Nephron progenitor cell (in vitro differentiated cells): ENCODE data around the gene MAN2C1.
A peak's percentile ranks its signal among the peaks of the same experiment; 100 is the strongest.
"Not testable (repeated sequence)": the region's sequence is repeated elsewhere in the genome, so short reads cannot be mapped to it uniquely, and the experiment has no call there.

Source experiments
- DNase-seq: peaks from one replicate; pipeline ENCODE4 v3.0.0; 2021
- H3K27ac Mint-ChIP-seq: 2 replicates; pipeline ENCODE4 v1.8.0; 2021; ENCODE audit warnings: mild to moderate bottlenecking, moderate library complexity, mixed read lengths
- H3K27me3 Mint-ChIP-seq: 2 replicates; pipeline ENCODE4 v1.8.0; 2021; ENCODE audit warnings: mild to moderate bottlenecking, low read depth, mixed read lengths; ENCODE audit not compliant: poor library complexity
- H3K36me3 Mint-ChIP-seq: 2 replicates; pipeline ENCODE4 v1.8.0; 2021; ENCODE audit warnings: low read depth, mixed read lengths
- H3K4me1 Mint-ChIP-seq: 2 replicates; pipeline ENCODE4 v1.8.0; 2021; ENCODE audit warnings: mixed read lengths
- H3K4me3 Mint-ChIP-seq: 2 replicates; pipeline ENCODE4 v1.8.0; 2021; ENCODE audit warnings: mild to moderate bottlenecking, moderate library complexity, mixed read lengths
- H3K9me3 Mint-ChIP-seq: 2 replicates; pipeline ENCODE4 v1.8.0; 2021; ENCODE audit warnings: mild to moderate bottlenecking, moderate library complexity, mixed read lengths
- TF ChIP-seq, protein P1 (sequence below): fragments of 200-600 bp; sonication (generic); IDR thresholded peaks from 2 replicates; pipeline ENCODE4 v1.5.0; 2021; ENCODE audit warnings: antibody characterized with exemption

The MAN2C1 gene

DNA sequence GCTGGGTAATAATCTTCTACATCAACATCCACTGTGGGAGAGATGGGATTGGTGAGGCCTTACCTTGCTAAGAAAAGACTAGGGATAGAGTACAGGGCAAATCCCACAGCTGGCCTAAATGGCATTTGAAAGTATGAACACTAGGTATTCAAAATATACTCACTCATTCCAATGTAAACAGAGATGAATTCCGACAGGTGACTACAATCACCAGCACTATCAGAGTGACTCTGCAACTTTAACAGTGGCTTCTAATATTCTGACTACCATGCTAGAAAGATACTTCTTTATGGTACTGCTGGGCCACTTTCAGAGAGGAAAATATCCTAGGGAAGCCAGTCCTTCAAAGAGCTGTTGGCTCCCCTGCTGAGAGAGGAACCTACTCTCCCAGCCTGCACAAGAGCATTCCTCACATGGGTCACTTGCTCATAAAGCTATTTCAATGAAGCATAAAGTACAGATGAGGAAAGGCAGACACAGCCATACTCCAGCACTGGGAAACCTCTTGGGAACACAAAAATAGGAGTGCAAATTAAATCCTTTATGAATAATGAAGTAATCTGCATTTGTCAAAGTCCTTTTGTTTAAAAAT lies 21.5 kb upstream of the MAN2C1 start:
- Mint-ChIP-seq H3K9me3 (no peaks in the 10 kb centered on the region), H3K4me3 (no peak overlapping the region), H3K27ac (no peak overlapping the region), H3K36me3 (peaks cover 72% of the 10 kb centered on the region), H3K27me3 (no peaks in the 10 kb centered on the region), H3K4me1 (no peaks in the 10 kb centered on the region)
- no peak for DNase-seq
- TF ChIP-seq, protein P1, sequence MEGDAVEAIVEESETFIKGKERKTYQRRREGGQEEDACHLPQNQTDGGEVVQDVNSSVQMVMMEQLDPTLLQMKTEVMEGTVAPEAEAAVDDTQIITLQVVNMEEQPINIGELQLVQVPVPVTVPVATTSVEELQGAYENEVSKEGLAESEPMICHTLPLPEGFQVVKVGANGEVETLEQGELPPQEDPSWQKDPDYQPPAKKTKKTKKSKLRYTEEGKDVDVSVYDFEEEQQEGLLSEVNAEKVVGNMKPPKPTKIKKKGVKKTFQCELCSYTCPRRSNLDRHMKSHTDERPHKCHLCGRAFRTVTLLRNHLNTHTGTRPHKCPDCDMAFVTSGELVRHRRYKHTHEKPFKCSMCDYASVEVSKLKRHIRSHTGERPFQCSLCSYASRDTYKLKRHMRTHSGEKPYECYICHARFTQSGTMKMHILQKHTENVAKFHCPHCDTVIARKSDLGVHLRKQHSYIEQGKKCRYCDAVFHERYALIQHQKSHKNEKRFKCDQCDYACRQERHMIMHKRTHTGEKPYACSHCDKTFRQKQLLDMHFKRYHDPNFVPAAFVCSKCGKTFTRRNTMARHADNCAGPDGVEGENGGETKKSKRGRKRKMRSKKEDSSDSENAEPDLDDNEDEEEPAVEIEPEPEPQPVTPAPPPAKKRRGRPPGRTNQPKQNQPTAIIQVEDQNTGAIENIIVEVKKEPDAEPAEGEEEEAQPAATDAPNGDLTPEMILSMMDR, result no peak

GRCh38 chr15:75383986-75384385 lies 15.6 kb upstream of the MAN2C1 start:
- peaks cover 71% of the 10 kb centered on the region for H3K36me3 Mint-ChIP-seq
- H3K27ac Mint-ChIP-seq, H3K9me3 Mint-ChIP-seq, H3K4me1 Mint-ChIP-seq, DNase-seq, H3K27me3 Mint-ChIP-seq, H3K4me3 Mint-ChIP-seq: not testable (repeated sequence)

- Mint-ChIP-seq H3K4me3 (no peak overlapping the region), H3K27ac (peak overlapping the region; percentile 14)
These were observed 12.4 kb upstream of the MAN2C1 start for GRCh38 chr15:75380773-75381172.

GRCh38 chr15:75371901-75372688 lies 3.7 kb upstream of the MAN2C1 start:
- no peak overlapping the region for H3K4me3 Mint-ChIP-seq
- peaks cover 15% of the 10 kb centered on the region for H3K4me1 Mint-ChIP-seq
- peaks cover 54% of the 10 kb centered on the region for H3K36me3 Mint-ChIP-seq
- no peaks in the 10 kb centered on the region for H3K9me3 Mint-ChIP-seq
- no peak for DNase-seq
- TF ChIP-seq, protein P1, result no peak
- peak overlapping the region; percentile 59 for H3K27ac Mint-ChIP-seq
- no peaks in the 10 kb centered on the region for H3K27me3 Mint-ChIP-seq

More at GRCh38 chr15:75380773-75381172, 12.4 kb upstream of the MAN2C1 start:
- Mint-ChIP-seq H3K27me3 (no peaks in the 10 kb centered on the region), H3K4me1 (no peaks in the 10 kb centered on the region), H3K9me3 (no peaks in the 10 kb centered on the region), H3K36me3 (peaks cover 64% of the 10 kb centered on the region)
- DNase-seq, result no peak
- TF ChIP-seq, protein P1, result no peak

- TF ChIP-seq, protein P1, result no peak
- Mint-ChIP-seq H3K9me3 (no peaks in the 10 kb centered on the region), H3K27me3 (no peaks in the 10 kb centered on the region), H3K4me3 (no peak overlapping the region), H3K27ac (no peak overlapping the region), H3K4me1 (peaks cover 15% of the 10 kb centered on the region), H3K36me3 (peaks cover 51% of the 10 kb centered on the region)
- no peak for DNase-seq
These were observed 3.1 kb upstream of the MAN2C1 start for GRCh38 chr15:75371486-75371885.

DNA sequence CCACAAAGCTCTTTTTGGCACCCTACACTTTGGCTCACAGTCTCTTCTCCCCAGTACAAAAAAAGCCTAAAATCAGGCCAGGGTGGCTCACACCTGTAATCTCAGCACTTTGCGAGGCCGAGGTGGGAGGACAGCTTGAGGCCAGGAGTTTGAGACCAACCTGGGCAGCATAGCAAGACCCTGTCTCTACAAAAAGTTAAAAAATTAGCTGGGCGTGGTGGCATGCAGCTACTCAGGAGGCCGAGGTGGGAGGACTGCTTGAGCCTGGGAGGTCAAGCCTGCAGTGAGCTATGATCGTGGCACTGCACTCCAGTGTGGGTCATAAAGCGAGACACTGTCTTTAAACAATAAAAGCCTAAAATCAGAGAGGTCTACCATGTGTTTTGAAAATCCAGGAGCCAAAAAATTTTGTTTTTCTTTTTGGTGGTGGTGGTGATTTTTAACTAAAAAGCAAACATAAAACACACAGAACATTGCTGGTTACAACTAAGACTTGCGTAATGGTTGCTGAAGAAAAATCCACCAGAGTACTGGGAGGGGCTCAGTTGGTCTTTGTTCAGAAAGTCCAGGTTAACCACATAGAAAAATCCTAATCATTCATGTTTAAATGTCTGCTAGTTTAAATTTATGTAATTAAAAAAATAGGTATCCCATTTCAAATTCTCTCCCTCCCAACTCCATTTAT lies 1.6 kb upstream of the MAN2C1 start:
- no peak for DNase-seq
- Mint-ChIP-seq H3K4me3 (peak overlapping the region; percentile 92), H3K4me1 (peaks cover 15% of the 10 kb centered on the region), H3K36me3 (peaks cover 37% of the 10 kb centered on the region), H3K9me3 (no peaks in the 10 kb centered on the region), H3K27ac (peak overlapping the region; percentile 76), H3K27me3 (no peaks in the 10 kb centered on the region)
- TF ChIP-seq, protein P1, result no peak
